Measurements from ENCODE around the gene C1QTNF1. TPM values are rescaled to one million over a fixed set of nuclear protein-coding genes. Genes with fewer than 3 reads are reported as not detected.

Gene C1QTNF1
- total RNA-seq, 2 experiments from 2014 or later, result not detected

DNA sequence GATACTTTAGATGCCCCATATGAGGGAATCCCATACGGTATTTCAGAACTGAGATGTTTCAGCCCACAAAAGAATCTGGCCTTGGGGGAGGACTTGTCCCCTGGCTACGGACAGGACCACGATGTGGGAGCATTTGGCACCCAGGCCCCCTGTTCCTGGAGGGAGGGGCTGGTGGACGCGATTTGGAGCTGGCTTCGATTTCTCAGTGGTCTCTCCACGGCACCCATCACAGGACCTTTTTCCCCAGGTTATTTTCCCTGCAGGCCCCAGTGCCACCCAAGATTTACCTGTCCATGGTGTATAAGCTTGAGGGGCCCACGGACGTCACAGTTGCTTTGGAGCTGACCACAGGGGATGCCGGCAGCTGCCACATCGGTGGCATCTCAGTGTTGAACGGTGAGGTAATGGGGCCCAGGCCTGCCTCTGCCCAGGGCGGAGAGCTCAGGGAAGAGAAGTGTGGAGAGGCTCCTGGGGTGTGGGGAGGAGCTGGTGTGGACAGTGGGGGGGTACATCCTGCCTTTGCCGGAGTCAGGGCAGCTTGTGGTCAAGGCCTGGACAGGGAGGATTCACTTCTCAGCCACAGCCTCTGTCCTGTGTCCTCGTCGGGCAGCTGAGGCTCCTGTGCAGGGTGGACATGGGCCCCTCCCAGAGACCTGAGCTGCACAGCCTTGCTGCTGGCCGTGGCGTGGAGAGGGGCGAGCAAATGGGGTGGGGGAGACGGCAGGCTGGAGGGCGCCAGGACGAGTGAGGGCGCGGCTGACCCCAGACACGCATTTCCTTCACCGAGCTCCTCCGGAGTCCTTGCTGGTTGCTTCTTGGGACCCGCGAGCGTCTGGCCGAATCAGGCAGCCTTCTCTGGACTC is 60.6 kb downstream of the C1QTNF1 start:
- no peaks in the 10 kb centered on the region for H3K36me3 ChIP-seq (ENCODE audit: insufficient read depth, low read length)
- no peak overlapping the region for H3K27ac ChIP-seq (ENCODE audit: low read depth, low read length, poor library complexity, severe bottlenecking)
- no peaks in the 10 kb centered on the region for H3K79me2 ChIP-seq (ENCODE audit: insufficient read depth, low read depth, low read length)
- TF ChIP-seq EZH2phosphoT487 (IDR thresholded peaks at IDR 0.05; ENCODE audit: borderline replicate concordance, low read depth, low read length), result no peak
- no peaks in the 10 kb centered on the region for H3K9me3 ChIP-seq (ENCODE audit: low read length)
- H3K4me2 ChIP-seq (ENCODE audit: low read length), result no peak overlapping the region
- no peak overlapping the region for H2AFZ ChIP-seq (ENCODE audit: low read length)
- intact Hi-C loops (cut with micrococcal nuclease; ENCODE audit: unreplicated experiment), result loop anchor here (5.0 kb wide), 1 partner anchor 103 kb away; no protein-coding TSS in a partner anchor
- no peak for DNase-seq (ENCODE audit: low spot score)
- CTCF ChIA-PET (ENCODE audit: unreplicated experiment), result interaction anchor here (0.5 to 0.6 kb wide), 3 partner anchors 13 to 138 kb away, joined by 3 to 5 read pairs (median 3); no protein-coding TSS in a partner anchor
- BruUV-seq (replicated peaks), result no TSS peak
- H3K4me3 ChIP-seq (ENCODE audit: low read depth, low read length, poor library complexity, severe bottlenecking), result no peak overlapping the region
- H3K4me1 ChIP-seq (ENCODE audit: insufficient read depth, low read length, poor library complexity, severe bottlenecking), result no peaks in the 10 kb centered on the region
- no peaks in the 10 kb centered on the region for H4K20me1 ChIP-seq (ENCODE audit: insufficient read depth, low read length)
- no peaks in the 10 kb centered on the region for H3K9me2 ChIP-seq (ENCODE audit: insufficient read depth, low read length)
- POLR2A ChIA-PET, result no interaction called here

- Histone ChIP-seq H3K27ac (ENCODE audit: low read depth, low read length, poor library complexity, severe bottlenecking) (no peak overlapping the region), H3K79me2 (ENCODE audit: insufficient read depth, low read depth, low read length) (no peaks in the 10 kb centered on the region), H3K4me1 (ENCODE audit: insufficient read depth, low read length, poor library complexity, severe bottlenecking) (no peaks in the 10 kb centered on the region), H3K4me3 (ENCODE audit: low read depth, low read length, poor library complexity, severe bottlenecking) (no peak overlapping the region), H4K20me1 (ENCODE audit: insufficient read depth, low read length) (no peaks in the 10 kb centered on the region), H2AFZ (ENCODE audit: low read length) (no peak overlapping the region), H3K36me3 (ENCODE audit: insufficient read depth, low read length) (no peaks in the 10 kb centered on the region), H3K9me2 (ENCODE audit: insufficient read depth, low read length) (no peaks in the 10 kb centered on the region), H3K9me3 (ENCODE audit: low read length) (no peaks in the 10 kb centered on the region), H3K4me2 (ENCODE audit: low read length) (no peak overlapping the region)
- TF ChIP-seq EZH2phosphoT487 (IDR thresholded peaks at IDR 0.05; ENCODE audit: borderline replicate concordance, low read depth, low read length), result no peak
- TF ChIP-seq, protein P1, sequence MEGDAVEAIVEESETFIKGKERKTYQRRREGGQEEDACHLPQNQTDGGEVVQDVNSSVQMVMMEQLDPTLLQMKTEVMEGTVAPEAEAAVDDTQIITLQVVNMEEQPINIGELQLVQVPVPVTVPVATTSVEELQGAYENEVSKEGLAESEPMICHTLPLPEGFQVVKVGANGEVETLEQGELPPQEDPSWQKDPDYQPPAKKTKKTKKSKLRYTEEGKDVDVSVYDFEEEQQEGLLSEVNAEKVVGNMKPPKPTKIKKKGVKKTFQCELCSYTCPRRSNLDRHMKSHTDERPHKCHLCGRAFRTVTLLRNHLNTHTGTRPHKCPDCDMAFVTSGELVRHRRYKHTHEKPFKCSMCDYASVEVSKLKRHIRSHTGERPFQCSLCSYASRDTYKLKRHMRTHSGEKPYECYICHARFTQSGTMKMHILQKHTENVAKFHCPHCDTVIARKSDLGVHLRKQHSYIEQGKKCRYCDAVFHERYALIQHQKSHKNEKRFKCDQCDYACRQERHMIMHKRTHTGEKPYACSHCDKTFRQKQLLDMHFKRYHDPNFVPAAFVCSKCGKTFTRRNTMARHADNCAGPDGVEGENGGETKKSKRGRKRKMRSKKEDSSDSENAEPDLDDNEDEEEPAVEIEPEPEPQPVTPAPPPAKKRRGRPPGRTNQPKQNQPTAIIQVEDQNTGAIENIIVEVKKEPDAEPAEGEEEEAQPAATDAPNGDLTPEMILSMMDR (conservative IDR thresholded peaks at IDR 0.05; ENCODE audit: low read length), result no peak
- intact Hi-C loops (cut with micrococcal nuclease; ENCODE audit: unreplicated experiment), result loop anchor here (5.0 kb wide), 1 partner anchor 102 kb away; no protein-coding TSS in a partner anchor
- no TSS peak for BruUV-seq (replicated peaks)
- ChIA-PET POLR2A (no interaction called here), CTCF (ENCODE audit: unreplicated experiment) (no interaction called here)
- DNase-seq (ENCODE audit: low spot score), result no peak
These were observed 61.4 kb downstream of the C1QTNF1 start for GRCh38 chr17:79085154-79085920.

DNA sequence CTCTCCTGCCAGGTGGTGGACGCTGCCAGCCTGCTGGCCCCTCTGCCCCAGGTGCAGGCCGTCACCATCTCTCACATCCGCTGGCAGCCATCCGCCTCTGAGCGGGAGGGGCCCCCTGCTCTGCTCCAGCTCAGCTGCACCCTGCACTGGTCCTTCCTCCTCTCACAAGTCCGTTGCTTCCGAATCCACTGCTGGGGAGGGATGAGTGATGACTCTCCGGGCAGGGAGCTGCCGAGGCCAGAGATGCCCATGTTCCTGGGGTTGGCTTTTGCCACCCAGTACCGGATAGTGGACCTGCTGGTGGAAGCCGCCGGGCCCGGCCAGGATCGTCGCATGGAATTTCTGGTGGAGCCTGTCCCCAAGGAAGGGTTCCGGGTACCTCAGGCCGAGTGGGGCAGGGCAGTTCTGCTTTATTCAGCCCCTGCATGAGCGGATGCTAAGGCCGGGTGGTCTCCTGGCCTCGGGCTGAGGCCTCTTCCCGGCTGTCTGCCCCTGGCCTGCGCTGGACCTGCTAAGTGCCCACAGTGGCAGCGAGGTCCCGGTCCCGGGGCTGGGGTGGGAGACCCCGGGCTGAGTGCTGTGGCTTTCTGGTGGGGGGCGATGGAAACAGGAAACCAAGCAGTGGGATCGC is 62.1 kb downstream of the C1QTNF1 start:
- TF ChIP-seq, protein P1 (conservative IDR thresholded peaks at IDR 0.05; ENCODE audit: low read length), result no peak
- no peak for TF ChIP-seq EZH2phosphoT487 (IDR thresholded peaks at IDR 0.05; ENCODE audit: borderline replicate concordance, low read depth, low read length)
- Histone ChIP-seq H3K9me2 (ENCODE audit: insufficient read depth, low read length) (no peaks in the 10 kb centered on the region), H2AFZ (ENCODE audit: low read length) (no peak overlapping the region), H4K20me1 (ENCODE audit: insufficient read depth, low read length) (no peaks in the 10 kb centered on the region), H3K4me2 (ENCODE audit: low read length) (no peak overlapping the region), H3K36me3 (ENCODE audit: insufficient read depth, low read length) (no peaks in the 10 kb centered on the region), H3K4me1 (ENCODE audit: insufficient read depth, low read length, poor library complexity, severe bottlenecking) (no peaks in the 10 kb centered on the region), H3K27ac (ENCODE audit: low read depth, low read length, poor library complexity, severe bottlenecking) (no peak overlapping the region), H3K9me3 (ENCODE audit: low read length) (no peaks in the 10 kb centered on the region), H3K79me2 (ENCODE audit: insufficient read depth, low read depth, low read length) (no peaks in the 10 kb centered on the region), H3K4me3 (ENCODE audit: low read depth, low read length, poor library complexity, severe bottlenecking) (no peak overlapping the region)
- no peak for DNase-seq (ENCODE audit: low spot score)
- intact Hi-C loops (cut with micrococcal nuclease; ENCODE audit: unreplicated experiment), result loop anchor here (2.0 to 5.0 kb wide), 3 partner anchors 41 to 213 kb away; no protein-coding TSS in a partner anchor
- ChIA-PET CTCF (ENCODE audit: unreplicated experiment) (no interaction called here), POLR2A (no interaction called here)
- BruUV-seq (replicated peaks), result no TSS peak
